Measurements from ENCODE around the gene CTNNAL1.
"Not testable (repeated sequence)": the region's sequence is repeated elsewhere in the genome, so short reads cannot be mapped to it uniquely, and the experiment has no call there.

Gene CTNNAL1

GRCh38 chr9:108913391-108913790 is 99.9 kb downstream of the CTNNAL1 start:
- Mint-ChIP-seq H3K4me1 (no peaks in the 10 kb centered on the region), H3K27me3 (no peaks in the 10 kb centered on the region), H3K9me3 (no peaks in the 10 kb centered on the region), H3K4me3 (no peak overlapping the region), H3K36me3 (peaks cover 28 to 56% of the 10 kb centered on the region in 2 donors), H3K27ac (no peak overlapping the region)
- no peak for DNase-seq
- no peak for ATAC-seq (replicated peaks)

- ATAC-seq (replicated peaks) (no peak), DNase-seq (no peak)
- H3K4me1 Mint-ChIP-seq = no peaks in the 10 kb centered on the region
- H3K27me3 Mint-ChIP-seq = no peaks in the 10 kb centered on the region
- no peaks in the 10 kb centered on the region for H3K9me3 Mint-ChIP-seq
- no peak overlapping the region for H3K4me3 Mint-ChIP-seq
- peaks cover 38 to 61% of the 10 kb centered on the region in 2 donors for H3K36me3 Mint-ChIP-seq
- H3K27ac Mint-ChIP-seq = no peak overlapping the region
These were observed 101.5 kb downstream of the CTNNAL1 start for GRCh38 chr9:108911820-108912219.

- no peak overlapping the region for H3K27ac Mint-ChIP-seq
- no peaks in the 10 kb centered on the region for H3K9me3 Mint-ChIP-seq
- DNase-seq = no peak
- no peak for ATAC-seq (replicated peaks)
- H3K36me3 Mint-ChIP-seq = peaks cover 42 to 63% of the 10 kb centered on the region in 2 donors
- H3K4me1 Mint-ChIP-seq = no peaks in the 10 kb centered on the region
- no peaks in the 10 kb centered on the region for H3K27me3 Mint-ChIP-seq
- no peak overlapping the region for H3K4me3 Mint-ChIP-seq
These were observed 102.4 kb downstream of the CTNNAL1 start for GRCh38 chr9:108910914-108911313.

GRCh38 chr9:108910402-108910801 is 102.9 kb downstream of the CTNNAL1 start:
- Mint-ChIP-seq H3K4me1 (no peaks in the 10 kb centered on the region), H3K9me3 (no peaks in the 10 kb centered on the region), H3K4me3 (no peak overlapping the region), H3K27ac (no peak overlapping the region), H3K36me3 (peaks cover 40 to 59% of the 10 kb centered on the region in 2 donors), H3K27me3 (no peaks in the 10 kb centered on the region)
- no peak for DNase-seq
- no peak for ATAC-seq (replicated peaks)

GRCh38 chr9:108905494-108905893 is 107.8 kb downstream of the CTNNAL1 start:
- no peaks in the 10 kb centered on the region for H3K4me1 Mint-ChIP-seq
- ATAC-seq (replicated peaks) (no peak), DNase-seq (no peak)
- no peaks in the 10 kb centered on the region for H3K9me3 Mint-ChIP-seq
- H3K4me3 Mint-ChIP-seq = no peak overlapping the region
- H3K36me3 Mint-ChIP-seq = peaks cover 50 to 62% of the 10 kb centered on the region in 2 donors
- H3K27ac Mint-ChIP-seq = no peak overlapping the region
- no peaks in the 10 kb centered on the region for H3K27me3 Mint-ChIP-seq

GRCh38 chr9:108904161-108904560 is 109.1 kb downstream of the CTNNAL1 start:
- H3K4me3 Mint-ChIP-seq = no peak overlapping the region
- no peak for ATAC-seq (replicated peaks)
- no peaks in the 10 kb centered on the region for H3K9me3 Mint-ChIP-seq
- H3K4me1 Mint-ChIP-seq = no peaks in the 10 kb centered on the region
- H3K27ac Mint-ChIP-seq = no peak overlapping the region
- peaks cover 50 to 59% of the 10 kb centered on the region in 2 donors for H3K36me3 Mint-ChIP-seq
- H3K27me3 Mint-ChIP-seq = no peaks in the 10 kb centered on the region
- no peak for DNase-seq

GRCh38 chr9:108903420-108904103 is 109.7 kb downstream of the CTNNAL1 start:
- Mint-ChIP-seq H3K4me3 (no peak overlapping the region), H3K9me3 (no peaks in the 10 kb centered on the region), H3K27ac (no peak overlapping the region), H3K27me3 (no peaks in the 10 kb centered on the region), H3K4me1 (no peaks in the 10 kb centered on the region), H3K36me3 (peaks cover 50 to 53% of the 10 kb centered on the region in 2 donors)
- no peak for DNase-seq
- no peak for ATAC-seq (replicated peaks)

- DNase-seq = no peak
- peaks cover 54 to 56% of the 10 kb centered on the region in 2 donors for H3K36me3 Mint-ChIP-seq
- no peaks in the 10 kb centered on the region for H3K27me3 Mint-ChIP-seq
- H3K4me1 Mint-ChIP-seq = no peaks in the 10 kb centered on the region
- no peak overlapping the region for H3K27ac Mint-ChIP-seq
- no peak for ATAC-seq (replicated peaks)
- H3K9me3 Mint-ChIP-seq = no peaks in the 10 kb centered on the region
- H3K4me3 Mint-ChIP-seq = no peak overlapping the region
These were observed 113.1 kb downstream of the CTNNAL1 start for GRCh38 chr9:108900176-108900575.

- not testable (repeated sequence) for H3K27ac Mint-ChIP-seq; H3K9me3 Mint-ChIP-seq; H3K4me3 Mint-ChIP-seq; H3K27me3 Mint-ChIP-seq; H3K4me1 Mint-ChIP-seq; ATAC-seq (replicated peaks); DNase-seq
- peaks cover 59 to 63% of the 10 kb centered on the region in 2 donors for H3K36me3 Mint-ChIP-seq
These were observed 114.1 kb downstream of the CTNNAL1 start for GRCh38 chr9:108899023-108899695.

GRCh38 chr9:108897324-108898096 is 115.8 kb downstream of the CTNNAL1 start:
- no peak for ATAC-seq (replicated peaks)
- H3K27ac Mint-ChIP-seq = no peak overlapping the region
- no peak overlapping the region for H3K4me3 Mint-ChIP-seq
- H3K27me3 Mint-ChIP-seq = no peaks in the 10 kb centered on the region
- no peaks in the 10 kb centered on the region for H3K4me1 Mint-ChIP-seq
- DNase-seq = no peak
- H3K36me3 Mint-ChIP-seq = peaks cover 57 to 67% of the 10 kb centered on the region in 2 donors
- H3K9me3 Mint-ChIP-seq = no peaks in the 10 kb centered on the region

- H3K4me1 Mint-ChIP-seq = no peaks in the 10 kb centered on the region
- H3K27ac Mint-ChIP-seq = no peak overlapping the region
- ATAC-seq (replicated peaks) (no peak), DNase-seq (no peak)
- H3K36me3 Mint-ChIP-seq = peaks cover 59 to 76% of the 10 kb centered on the region in 2 donors
- no peak overlapping the region for H3K4me3 Mint-ChIP-seq
- H3K9me3 Mint-ChIP-seq = no peaks in the 10 kb centered on the region
- H3K27me3 Mint-ChIP-seq = no peaks in the 10 kb centered on the region
These were observed 118.9 kb downstream of the CTNNAL1 start for GRCh38 chr9:108894225-108894997.

Measured in stimulated activated naive B cell treated with anti-CD40 and anti-IgM and Interleukin-4, amounts not matched to agents 10 μg/mL and 1 μg/mL and 100 μg/mL, for 72 hours (primary cell).